K562 (cell line): Measurements from ENCODE around the gene AMBRA1. TPM values are rescaled to one million over a fixed set of nuclear protein-coding genes. Genes with fewer than 3 reads are reported as not detected.

ENCODE experiments used
- ATF7 ChIP-seq: fragments of 450-650 bp; IDR thresholded peaks from 2 replicates; pipeline ENCODE4 v1.7.1; 2014; ENCODE audit warnings: mild to moderate bottlenecking, moderate library complexity
- DIDO1 ChIP-seq: fragments of 450-650 bp; IDR thresholded peaks from 2 replicates; pipeline ENCODE4 v1.6.1; 2016; ENCODE audit warnings: low read depth, missing biosample characterization, missing genetic modification characterization
- MEIS2 ChIP-seq: fragments of 450-650 bp; IDR thresholded peaks from 2 replicates; pipeline ENCODE4 v1.6.1; 2014; ENCODE audit warnings: mild to moderate bottlenecking; ENCODE audit not compliant: partially characterized antibody
- NFE2L1 ChIP-seq: fragments of 450-650 bp; IDR thresholded peaks from 2 replicates; pipeline ENCODE4 v1.6.1; 2016; ENCODE audit warnings: missing genetic modification characterization, low read depth, mild to moderate bottlenecking, missing compliant biosample characterization, moderate library complexity, borderline replicate concordance
- SREBF1 ChIP-seq: fragments of 150-350 bp; IDR thresholded peaks from 2 replicates; pipeline ENCODE4 v1.6.1; 2014; ENCODE audit warnings: antibody characterized with exemption, low read depth, low read length, borderline replicate concordance
- TAF1 ChIP-seq: IDR thresholded peaks from 2 replicates; pipeline ENCODE4 v1.6.1; 2011; ENCODE audit warnings: mild to moderate bottlenecking, low read length, moderate library complexity; ENCODE audit not compliant: insufficient read depth, control insufficient read depth, severe bottlenecking; ENCODE audit errors: extremely low read depth
- TRIM28 ChIP-seq: fragments of 450-650 bp; IDR thresholded peaks from 2 replicates; pipeline ENCODE4 v1.6.1; 2017
- ZBTB1 ChIP-seq: sonication (generic); formaldehyde crosslinking; IDR thresholded peaks from 2 replicates; pipeline ENCODE4 v1.8.1; 2023; ENCODE audit warnings: missing genetic modification reagents, low read depth, mild to moderate bottlenecking, borderline replicate concordance
- ZNF41 ChIP-seq: fragments of 250-450 bp; sonication (Bioruptor Pico); conservative IDR thresholded peaks from 2 replicates; pipeline ENCODE4 v1.4.0; 2020; ENCODE audit warnings: mild to moderate bottlenecking
- ZNF707 ChIP-seq: fragments of 250-450 bp; sonication (Bioruptor Pico); conservative IDR thresholded peaks from 2 replicates; pipeline ENCODE4 v1.8.0; 2022; ENCODE audit warnings: inconsistent platforms, mild to moderate bottlenecking, moderate library complexity
- polyA plus RNA-seq, 8 experiments: library from polyadenylated mRNA; depleted of rRNA in 4 of 8; stranded (reverse) in 5 of 8; unstranded in 3 of 8; fragments of >200 nt; fragmentation: Nextera tagmentation in 2 of 8; fragmentation: Illumina TruSeq in 1 of 8; extraction: Ambion mirVana in 2 of 8; extraction: Trizol in 1 of 8; gene quantifications; 2 replicates each; pipeline versions ENCODE4 v1.2.1 to v1.2.3, GENCODE V29; 2011 to 2014; ENCODE audit warnings: inconsistent platforms in 1 of 8, missing spikeins in 1 of 8
- total RNA-seq, 7 experiments: library from RNA; depleted of rRNA in 6 of 7; stranded (reverse); fragments of >200 nt in 6 of 7; fragmentation: Illumina TruSeq in 2 of 7; extraction: Trizol in 2 of 7; gene quantifications; 2 replicates each; pipeline versions ENCODE4 v1.2.1 to v1.2.3, GENCODE V29; 2011 to 2021; ENCODE audit warnings: low replicate concordance in 1 of 7
- TF ChIP-seq, protein P1 (sequence below): sonication (generic); formaldehyde crosslinking; IDR thresholded peaks from 2 replicates; pipeline ENCODE4 v1.8.1; 2023; ENCODE audit warnings: mild to moderate bottlenecking, missing genetic modification reagents, moderate library complexity
- TF ChIP-seq, protein P2 (sequence below): fragments of 250-450 bp; sonication (Bioruptor Pico); IDR thresholded peaks from 2 replicates; pipeline ENCODE4 v1.8.0; 2021; ENCODE audit warnings: moderate library complexity, mild to moderate bottlenecking, inconsistent platforms
- TF ChIP-seq, protein P3 (sequence below): IDR thresholded peaks from 2 replicates; pipeline ENCODE4 v1.6.1; 2012; ENCODE audit warnings: low read depth, low read length, improper control_type of control experiment, borderline replicate concordance
- TF ChIP-seq, protein P4 (sequence below): sonication (generic); formaldehyde crosslinking; IDR thresholded peaks from 2 replicates; pipeline ENCODE4 v1.8.0; 2022; ENCODE audit warnings: mild to moderate bottlenecking, missing genetic modification reagents, borderline replicate concordance
- TF ChIP-seq, protein P5 (sequence below): fragments of 250-450 bp; sonication (Bioruptor Pico); IDR thresholded peaks from 2 replicates; pipeline ENCODE4 v1.5.0; 2021
- TF ChIP-seq, protein P6 (sequence below), 2 experiments: fragments of 250-450 bp in 1 of 2; fragments of 450-650 bp in 1 of 2; sonication (Bioruptor Pico) in 1 of 2; IDR thresholded peaks; 2 replicates each; pipeline versions ENCODE4 v1.6.1 to v1.8.0; 2016 to 2021; ENCODE audit warnings: mild to moderate bottlenecking in 2 of 2, moderate library complexity in 2 of 2, missing compliant biosample characterization in 1 of 2, missing genetic modification characterization in 1 of 2
- TF ChIP-seq, protein P7 (sequence below), 2 experiments: fragments of 150-350 bp in 1 of 2; IDR thresholded peaks; 2 replicates each; pipeline ENCODE4 v1.6.1; 2012 to 2016; ENCODE audit warnings: low read depth in 2 of 2, low read length in 2 of 2, mild to moderate bottlenecking in 1 of 2, moderate library complexity in 1 of 2

The AMBRA1 gene
- total and polyA plus RNA-seq, 9 of the 15 experiments (the other 6 are each of a cell fraction or from before 2014, with no cell fraction given) = 0.15 to 24.5 (median 13.0) TPM

DNA sequence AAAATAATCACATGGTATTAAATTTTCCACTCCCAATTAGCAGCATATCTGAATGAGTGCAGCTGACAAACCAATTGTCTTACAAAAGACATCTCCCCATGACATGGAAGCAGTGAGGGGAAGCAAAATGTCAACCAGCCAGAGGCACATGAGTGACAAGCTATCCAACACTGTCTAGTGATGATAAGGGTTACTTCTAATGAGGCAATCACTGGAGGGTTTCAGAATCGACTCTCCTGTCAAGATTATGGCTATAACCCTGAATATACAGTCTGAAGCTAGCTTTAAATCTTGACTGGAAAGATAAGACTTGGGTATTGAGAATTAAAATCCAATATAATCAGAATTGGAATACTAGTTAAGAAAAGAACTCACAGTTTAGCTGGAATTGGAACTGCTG lies 50.3 kb downstream of the AMBRA1 start (continued):
- TF ChIP-seq, protein P1, sequence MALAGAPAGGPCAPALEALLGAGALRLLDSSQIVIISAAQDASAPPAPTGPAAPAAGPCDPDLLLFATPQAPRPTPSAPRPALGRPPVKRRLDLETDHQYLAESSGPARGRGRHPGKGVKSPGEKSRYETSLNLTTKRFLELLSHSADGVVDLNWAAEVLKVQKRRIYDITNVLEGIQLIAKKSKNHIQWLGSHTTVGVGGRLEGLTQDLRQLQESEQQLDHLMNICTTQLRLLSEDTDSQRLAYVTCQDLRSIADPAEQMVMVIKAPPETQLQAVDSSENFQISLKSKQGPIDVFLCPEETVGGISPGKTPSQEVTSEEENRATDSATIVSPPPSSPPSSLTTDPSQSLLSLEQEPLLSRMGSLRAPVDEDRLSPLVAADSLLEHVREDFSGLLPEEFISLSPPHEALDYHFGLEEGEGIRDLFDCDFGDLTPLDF (CRISPR knock-in tag) = no peak
- TF ChIP-seq, protein P2, sequence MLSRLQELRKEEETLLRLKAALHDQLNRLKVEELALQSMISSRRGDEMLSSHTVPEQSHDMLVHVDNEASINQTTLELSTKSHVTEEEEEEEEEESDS (CRISPR knock-in tag) = no peak
- TF ChIP-seq DIDO1 (tag) (no peak), ZBTB1 (CRISPR knock-in tag) (no peak), SREBF1 (no peak), ZNF707 (no peak), TRIM28 (no peak), TAF1 (no peak), ZNF41 (CRISPR knock-in tag) (no peak), NFE2L1 (tag) (no peak), MEIS2 (peak; percentile 75), ATF7 (no peak)
- TF ChIP-seq, protein P3, sequence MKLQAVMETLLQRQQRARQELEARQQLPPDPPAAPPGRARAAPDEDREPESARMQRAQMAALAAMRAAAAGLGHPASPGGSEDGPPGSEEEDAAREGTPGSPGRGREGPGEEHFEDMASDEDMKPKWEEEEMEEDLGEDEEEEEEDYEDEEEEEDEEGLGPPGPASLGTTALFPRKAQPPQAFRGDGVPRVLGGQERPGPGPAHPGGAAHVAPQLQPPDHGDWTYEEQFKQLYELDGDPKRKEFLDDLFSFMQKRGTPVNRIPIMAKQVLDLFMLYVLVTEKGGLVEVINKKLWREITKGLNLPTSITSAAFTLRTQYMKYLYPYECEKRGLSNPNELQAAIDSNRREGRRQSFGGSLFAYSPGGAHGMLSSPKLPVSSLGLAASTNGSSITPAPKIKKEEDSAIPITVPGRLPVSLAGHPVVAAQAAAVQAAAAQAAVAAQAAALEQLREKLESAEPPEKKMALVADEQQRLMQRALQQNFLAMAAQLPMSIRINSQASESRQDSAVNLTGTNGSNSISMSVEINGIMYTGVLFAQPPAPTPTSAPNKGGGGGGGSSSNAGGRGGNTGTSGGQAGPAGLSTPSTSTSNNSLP = no peak
- TF ChIP-seq, protein P4, sequence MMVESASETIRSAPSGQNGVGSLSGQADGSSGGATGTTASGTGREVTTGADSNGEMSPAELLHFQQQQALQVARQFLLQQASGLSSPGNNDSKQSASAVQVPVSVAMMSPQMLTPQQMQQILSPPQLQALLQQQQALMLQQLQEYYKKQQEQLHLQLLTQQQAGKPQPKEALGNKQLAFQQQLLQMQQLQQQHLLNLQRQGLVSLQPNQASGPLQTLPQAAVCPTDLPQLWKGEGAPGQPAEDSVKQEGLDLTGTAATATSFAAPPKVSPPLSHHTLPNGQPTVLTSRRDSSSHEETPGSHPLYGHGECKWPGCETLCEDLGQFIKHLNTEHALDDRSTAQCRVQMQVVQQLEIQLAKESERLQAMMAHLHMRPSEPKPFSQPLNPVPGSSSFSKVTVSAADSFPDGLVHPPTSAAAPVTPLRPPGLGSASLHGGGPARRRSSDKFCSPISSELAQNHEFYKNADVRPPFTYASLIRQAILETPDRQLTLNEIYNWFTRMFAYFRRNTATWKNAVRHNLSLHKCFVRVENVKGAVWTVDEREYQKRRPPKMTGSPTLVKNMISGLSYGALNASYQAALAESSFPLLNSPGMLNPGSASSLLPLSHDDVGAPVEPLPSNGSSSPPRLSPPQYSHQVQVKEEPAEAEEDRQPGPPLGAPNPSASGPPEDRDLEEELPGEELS (CRISPR knock-in tag) = no peak
- TF ChIP-seq, protein P5, sequence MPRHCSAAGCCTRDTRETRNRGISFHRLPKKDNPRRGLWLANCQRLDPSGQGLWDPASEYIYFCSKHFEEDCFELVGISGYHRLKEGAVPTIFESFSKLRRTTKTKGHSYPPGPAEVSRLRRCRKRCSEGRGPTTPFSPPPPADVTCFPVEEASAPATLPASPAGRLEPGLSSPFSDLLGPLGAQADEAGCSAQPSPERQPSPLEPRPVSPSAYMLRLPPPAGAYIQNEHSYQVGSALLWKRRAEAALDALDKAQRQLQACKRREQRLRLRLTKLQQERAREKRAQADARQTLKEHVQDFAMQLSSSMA (CRISPR knock-in tag) = no peak
- TF ChIP-seq, protein P6, sequence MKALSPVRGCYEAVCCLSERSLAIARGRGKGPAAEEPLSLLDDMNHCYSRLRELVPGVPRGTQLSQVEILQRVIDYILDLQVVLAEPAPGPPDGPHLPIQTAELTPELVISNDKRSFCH (CRISPR knock-in tag; IDR thresholded peaks at IDR 0.05) = no peak
- TF ChIP-seq, protein P6 (tag; IDR thresholded peaks at IDR 0.05) = no peak
- TF ChIP-seq, protein P7, sequence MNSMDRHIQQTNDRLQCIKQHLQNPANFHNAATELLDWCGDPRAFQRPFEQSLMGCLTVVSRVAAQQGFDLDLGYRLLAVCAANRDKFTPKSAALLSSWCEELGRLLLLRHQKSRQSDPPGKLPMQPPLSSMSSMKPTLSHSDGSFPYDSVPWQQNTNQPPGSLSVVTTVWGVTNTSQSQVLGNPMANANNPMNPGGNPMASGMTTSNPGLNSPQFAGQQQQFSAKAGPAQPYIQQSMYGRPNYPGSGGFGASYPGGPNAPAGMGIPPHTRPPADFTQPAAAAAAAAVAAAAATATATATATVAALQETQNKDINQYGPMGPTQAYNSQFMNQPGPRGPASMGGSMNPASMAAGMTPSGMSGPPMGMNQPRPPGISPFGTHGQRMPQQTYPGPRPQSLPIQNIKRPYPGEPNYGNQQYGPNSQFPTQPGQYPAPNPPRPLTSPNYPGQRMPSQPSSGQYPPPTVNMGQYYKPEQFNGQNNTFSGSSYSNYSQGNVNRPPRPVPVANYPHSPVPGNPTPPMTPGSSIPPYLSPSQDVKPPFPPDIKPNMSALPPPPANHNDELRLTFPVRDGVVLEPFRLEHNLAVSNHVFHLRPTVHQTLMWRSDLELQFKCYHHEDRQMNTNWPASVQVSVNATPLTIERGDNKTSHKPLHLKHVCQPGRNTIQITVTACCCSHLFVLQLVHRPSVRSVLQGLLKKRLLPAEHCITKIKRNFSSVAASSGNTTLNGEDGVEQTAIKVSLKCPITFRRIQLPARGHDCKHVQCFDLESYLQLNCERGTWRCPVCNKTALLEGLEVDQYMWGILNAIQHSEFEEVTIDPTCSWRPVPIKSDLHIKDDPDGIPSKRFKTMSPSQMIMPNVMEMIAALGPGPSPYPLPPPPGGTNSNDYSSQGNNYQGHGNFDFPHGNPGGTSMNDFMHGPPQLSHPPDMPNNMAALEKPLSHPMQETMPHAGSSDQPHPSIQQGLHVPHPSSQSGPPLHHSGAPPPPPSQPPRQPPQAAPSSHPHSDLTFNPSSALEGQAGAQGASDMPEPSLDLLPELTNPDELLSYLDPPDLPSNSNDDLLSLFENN (IDR thresholded peaks at IDR 0.05; ENCODE audit: low read depth in 2 of 2, low read length in 2 of 2) = no peak
